GM19193 (cell line): ENCODE results near the gene HDAC7.

Experiments used
- POLR2A ChIP-seq: IDR thresholded peaks from 4 replicates; pipeline ENCODE4 v1.6.1; 2011; ENCODE audit not compliant: insufficient read depth, insufficient read length; ENCODE audit errors: extremely low read depth

Gene HDAC7

DNA sequence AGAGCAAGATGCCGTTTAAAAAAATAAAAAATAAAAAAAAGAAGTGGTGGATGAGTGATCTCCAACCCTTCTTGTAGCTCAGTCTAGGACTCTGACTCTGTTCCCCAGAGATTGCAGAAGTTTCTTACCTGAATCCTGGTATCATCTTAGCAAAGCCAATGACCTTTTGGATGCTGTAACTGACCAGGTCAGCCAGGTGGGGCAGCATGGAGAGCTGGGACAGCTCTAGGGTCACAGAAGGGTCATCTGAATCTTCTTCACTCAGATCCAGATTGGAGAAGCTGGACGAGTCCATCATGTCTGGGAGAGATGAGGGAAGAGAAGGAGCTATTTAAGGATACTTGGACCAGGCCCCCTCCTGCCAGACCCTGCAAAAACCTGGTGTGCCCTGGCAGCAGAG lies 35.8 kb upstream of the HDAC7 start:
- TF ChIP-seq POLR2A, result no peak

DNA sequence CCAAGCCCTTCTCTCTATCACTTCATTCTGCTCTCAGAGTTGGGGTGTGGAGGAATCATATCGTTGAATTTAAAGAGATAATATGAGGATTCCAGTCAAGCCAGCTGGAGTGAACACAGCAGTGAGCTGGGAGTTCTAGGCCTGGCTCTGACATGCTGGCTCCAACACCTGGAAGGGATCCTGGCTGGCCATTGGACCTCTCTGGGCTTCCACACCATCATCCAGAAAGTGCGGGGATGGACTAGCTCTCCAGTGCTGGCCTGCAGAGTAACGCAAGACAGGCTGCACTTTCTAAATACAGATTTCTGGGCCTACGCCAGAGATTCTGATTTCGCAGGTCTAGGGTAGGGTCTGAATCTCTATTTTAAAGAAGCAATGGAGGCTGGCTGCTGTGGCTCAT lies 34.8 kb upstream of the HDAC7 start:
- TF ChIP-seq POLR2A, result no peak

- no peak for TF ChIP-seq POLR2A
Measured at GRCh38 chr12:47852096-47852571, 32.4 kb upstream of the HDAC7 start.

DNA sequence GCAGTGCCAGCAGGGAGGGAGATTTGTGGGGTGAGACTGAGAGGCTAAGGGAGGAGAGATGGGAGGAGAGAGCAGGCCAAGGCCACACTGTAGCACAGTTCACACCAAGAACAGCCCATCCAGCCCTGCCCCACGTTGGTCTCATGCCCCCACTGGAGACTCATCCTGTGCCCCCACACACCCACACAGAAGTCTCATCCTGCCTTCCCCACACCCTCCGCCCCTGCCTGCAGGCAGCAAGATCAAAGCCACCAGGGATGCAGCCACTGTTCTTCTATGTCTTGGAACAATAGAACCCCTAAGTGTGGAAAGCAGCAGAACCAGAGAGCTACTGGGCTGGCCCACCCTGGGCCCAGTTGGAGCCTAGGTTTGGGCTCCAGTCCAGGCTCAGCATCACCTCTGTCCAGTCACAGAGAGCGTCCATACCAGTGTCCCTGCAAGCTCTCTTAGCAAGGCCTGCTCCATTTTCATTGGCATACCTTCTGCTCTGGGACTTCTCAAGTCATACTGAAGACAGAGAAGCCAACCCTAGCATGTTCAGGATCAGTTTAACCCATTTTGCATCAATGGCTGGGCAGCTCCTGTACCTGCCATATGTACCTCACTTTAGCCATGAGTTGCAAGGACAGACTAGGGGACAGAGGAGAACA lies 31.7 kb upstream of the HDAC7 start:
- no peak for TF ChIP-seq POLR2A

- TF ChIP-seq POLR2A, result no peak
Measured at GRCh38 chr12:47850153-47851084, 30.7 kb upstream of the HDAC7 start.

DNA sequence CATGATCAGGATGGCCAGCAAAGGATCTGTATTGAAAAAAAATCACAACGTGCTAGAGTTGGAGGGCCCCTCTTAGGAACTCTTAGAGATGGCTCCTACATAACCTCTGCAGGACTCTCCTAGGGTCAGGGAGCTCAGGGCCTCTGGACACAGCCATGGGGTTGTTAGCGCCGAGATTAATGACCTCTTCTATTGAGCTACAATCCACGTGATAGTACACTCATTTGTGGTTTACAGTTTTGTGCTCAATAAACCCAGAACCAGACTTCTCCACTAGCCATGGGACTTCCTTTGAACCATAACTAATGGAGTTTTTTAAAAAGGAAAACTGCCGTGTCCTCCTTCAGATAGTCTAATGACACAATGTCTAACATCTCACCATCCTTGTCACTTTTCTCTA lies 29.6 kb upstream of the HDAC7 start:
- TF ChIP-seq POLR2A, result no peak

DNA sequence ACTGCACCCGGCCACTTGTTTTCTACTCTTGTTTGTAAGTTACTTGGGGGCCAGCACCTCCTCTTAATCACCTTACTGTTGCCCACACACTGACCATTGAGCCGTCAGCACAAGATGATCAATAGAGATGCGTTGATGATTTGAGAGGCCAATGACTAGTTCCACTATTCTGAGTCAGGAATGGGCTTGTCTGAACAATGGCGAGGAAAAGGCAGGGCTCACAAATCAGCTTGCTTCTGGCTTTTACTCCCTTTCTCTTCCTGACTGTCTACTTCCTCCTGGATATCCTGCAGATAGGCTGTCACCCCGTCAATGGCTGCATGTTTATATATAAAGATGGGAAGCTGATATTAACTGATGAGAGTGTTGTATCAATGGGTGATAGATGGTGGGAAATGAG lies 29.1 kb upstream of the HDAC7 start:
- no peak for TF ChIP-seq POLR2A

- no peak for TF ChIP-seq POLR2A
Measured at GRCh38 chr12:47846294-47846996, 26.7 kb upstream of the HDAC7 start.

GRCh38 chr12:47845081-47845480 lies 25.4 kb upstream of the HDAC7 start:
- TF ChIP-seq POLR2A, result no peak

DNA sequence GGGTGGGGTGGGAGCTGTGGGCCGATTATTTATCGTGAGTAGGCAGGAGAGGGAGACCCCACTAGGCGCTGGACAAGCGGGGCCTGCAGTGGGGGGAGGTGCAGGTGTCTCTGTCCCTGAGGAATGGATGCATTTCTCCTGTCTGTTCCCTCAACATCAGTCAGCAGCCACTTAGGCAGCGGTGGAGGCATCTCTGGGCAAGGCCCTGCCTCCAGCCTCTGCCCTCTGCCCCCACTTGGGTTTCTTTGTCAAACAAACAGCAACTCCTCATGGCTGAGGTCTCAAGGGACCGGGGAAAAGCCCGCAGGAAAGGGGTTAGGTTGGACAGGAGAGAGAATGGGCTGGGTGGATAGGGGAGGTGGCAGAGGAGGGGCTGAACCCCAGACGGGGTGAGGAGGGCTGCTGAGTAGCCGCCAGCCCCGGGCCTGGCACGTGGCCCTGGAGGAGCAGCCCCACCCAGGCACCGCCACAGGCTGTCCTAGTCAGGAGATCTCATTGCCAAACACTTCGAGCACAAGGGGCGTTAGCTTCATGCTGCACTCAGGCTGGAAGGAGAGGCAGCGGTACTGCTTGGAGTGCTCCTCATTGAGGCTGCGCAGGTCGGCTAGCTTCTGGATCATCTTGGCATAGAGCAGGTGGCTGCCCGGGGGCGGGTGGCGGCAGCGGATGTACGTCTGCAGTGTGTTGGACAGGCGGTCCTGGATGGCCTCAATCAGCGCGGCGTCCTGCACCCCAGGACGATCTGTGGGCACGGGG lies 24.7 kb upstream of the HDAC7 start:
- TF ChIP-seq POLR2A, result no peak

DNA sequence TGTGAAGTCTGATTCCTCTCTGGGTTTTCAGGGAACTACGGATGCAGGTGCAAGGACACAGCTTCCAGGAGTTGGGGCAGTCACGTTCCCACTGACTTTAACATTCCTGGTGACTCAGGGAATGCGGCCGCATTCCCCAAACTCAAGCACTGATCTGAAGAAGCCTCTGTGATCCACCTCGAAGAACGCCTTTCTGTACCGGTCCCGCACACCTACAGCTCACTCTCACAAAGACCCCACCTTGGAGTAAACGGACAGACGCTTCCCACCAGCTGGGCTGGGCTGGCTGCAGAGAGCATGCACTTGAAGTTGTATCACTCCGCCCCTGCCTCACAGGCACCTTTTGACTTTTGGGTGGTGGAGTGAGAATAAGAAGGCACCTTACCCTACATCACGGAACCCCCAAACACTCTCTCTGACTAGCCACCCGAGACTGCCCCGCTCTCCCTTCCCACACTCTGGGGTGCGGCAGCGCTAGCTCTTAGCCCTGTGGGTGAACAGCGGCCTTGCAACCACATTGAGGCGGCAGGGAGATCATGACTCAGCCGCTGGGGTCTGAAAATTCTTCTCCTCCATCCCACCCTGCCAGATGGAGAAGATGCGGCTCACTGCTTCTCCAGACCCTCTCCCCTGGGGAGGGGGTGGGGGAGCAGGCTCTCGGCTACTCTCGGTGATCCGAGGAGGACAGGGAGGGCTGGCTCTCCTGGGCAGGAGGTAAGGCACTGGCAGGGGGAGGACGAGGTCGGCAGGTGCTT lies 23.7 kb upstream of the HDAC7 start:
- no peak for TF ChIP-seq POLR2A

DNA sequence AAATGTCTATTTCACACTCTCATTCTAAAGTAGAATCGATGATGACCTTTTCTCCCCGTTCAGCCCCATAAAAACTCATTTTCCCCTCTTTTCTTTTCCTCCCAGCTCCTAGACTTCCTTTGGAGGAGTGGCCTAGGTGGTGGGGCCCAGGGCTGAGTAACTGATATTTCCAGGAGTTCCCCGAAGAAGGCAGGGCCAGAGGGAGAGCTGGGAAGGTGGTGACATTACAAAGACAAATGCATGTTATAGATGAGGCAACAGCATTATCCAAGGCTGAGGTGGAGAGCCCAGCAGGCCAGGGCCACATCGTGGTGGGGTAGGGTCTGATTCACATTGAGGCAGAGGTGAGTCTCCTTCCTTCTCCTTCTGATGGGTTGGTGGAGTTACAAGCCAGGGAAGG lies 22.2 kb upstream of the HDAC7 start:
- no peak for TF ChIP-seq POLR2A

GRCh38 chr12:47841501-47841900 lies 21.8 kb upstream of the HDAC7 start:
- TF ChIP-seq POLR2A, result no peak

GRCh38 chr12:47840571-47840970 lies 20.9 kb upstream of the HDAC7 start:
- TF ChIP-seq POLR2A, result no peak
